ENCODE measurements around the gene DIP2B. TPM values are rescaled to one million over a fixed set of nuclear protein-coding genes. Genes with fewer than 3 reads are reported as not detected.
"Not testable (repeated sequence)": the region's sequence is repeated elsewhere in the genome, so short reads cannot be mapped to it uniquely, and the experiment has no call there.

The DIP2B gene
- total RNA-seq, 2 experiments from 2014 or later, result 29.2 to 29.4 TPM

DNA sequence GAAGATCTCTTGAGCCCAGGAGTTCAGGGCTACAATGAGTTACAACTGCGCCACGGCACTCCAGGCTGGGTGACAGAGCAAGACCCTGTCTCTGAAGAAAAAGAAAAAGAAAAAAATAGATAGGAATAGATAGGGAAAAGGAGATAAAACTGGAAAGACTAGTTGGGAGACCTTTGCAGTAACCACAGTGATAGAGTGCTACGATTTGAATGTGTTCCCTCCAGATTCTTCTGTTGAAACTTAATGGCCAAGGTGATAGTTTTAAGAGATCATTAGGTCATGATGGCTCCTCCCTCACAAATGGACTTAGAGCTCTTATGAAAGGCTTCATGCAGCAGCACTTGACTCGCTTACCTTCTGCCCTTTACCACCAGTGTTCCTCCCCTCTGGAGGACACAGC is 245.6 kb downstream of the DIP2B start:
- Mint-ChIP-seq H3K36me3 (ENCODE audit: low read depth) (peaks cover 22% of the 10 kb centered on the region), H3K9me3 (ENCODE audit: low read depth) (no peaks in the 10 kb centered on the region), H3K4me3 (no peak overlapping the region), H3K27ac (no peak overlapping the region), H3K27me3 (no peaks in the 10 kb centered on the region), H3K4me1 (no peaks in the 10 kb centered on the region)
- ATAC-seq, result no peak
- intact Hi-C loops (cut with DNase I, micrococcal nuclease), result no loop called here
- no peak for DNase-seq
- CTCF ChIA-PET, result interaction anchor here (1.5 kb wide), 1 partner anchor 10 kb away, joined by 3 read pairs; no protein-coding TSS in a partner anchor
- POLR2A ChIA-PET, result no interaction called here

DNA sequence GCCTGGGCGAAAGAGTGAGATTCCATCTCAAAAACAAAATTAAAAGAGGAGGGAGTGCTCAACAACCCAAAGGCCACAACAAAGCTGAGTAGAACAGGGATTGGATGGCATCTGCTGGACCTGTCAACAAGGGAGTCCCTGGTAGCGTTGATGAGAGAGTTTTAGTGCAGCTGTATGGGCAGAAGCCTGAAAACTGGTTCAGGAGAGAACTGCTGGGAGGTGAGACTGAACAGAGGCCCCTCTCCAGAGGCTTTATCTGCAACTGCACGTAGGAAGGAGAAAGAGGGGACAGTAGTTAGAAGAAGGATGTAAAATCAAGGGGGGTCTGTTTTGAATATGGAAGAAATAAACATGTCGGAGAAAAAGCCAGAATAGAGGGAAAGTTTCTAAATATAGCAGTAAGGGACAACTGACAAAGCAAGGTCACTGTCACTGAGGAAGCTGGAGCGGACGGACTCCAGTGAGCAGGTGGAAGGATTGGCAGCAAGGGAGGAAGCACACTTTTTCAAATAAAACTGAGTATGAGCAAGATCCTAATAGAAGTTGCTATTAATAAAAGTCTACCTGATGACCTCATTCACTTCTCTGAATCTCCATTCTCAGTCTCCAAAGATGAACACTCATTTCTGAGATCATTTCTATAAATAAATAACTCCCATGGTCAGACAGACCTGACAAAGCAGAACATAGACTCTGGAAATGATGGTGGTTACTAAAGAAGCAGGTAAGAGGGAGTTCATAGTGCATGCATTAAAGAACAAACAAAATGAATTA is 247.3 kb downstream of the DIP2B start:
- Mint-ChIP-seq H3K4me3 (no peak overlapping the region), H3K27me3 (no peaks in the 10 kb centered on the region), H3K9me3 (ENCODE audit: low read depth) (no peaks in the 10 kb centered on the region), H3K4me1 (no peaks in the 10 kb centered on the region), H3K27ac (no peak overlapping the region), H3K36me3 (ENCODE audit: low read depth) (peaks cover 12% of the 10 kb centered on the region)
- no peak for DNase-seq
- ChIA-PET CTCF (interaction anchor here (1.5 kb wide), 1 partner anchor 11 kb away, joined by 3 read pairs; no protein-coding TSS in a partner anchor), POLR2A (no interaction called here)
- intact Hi-C loops (cut with DNase I, micrococcal nuclease), result no loop called here
- ATAC-seq, result peak; percentile 44

DNA sequence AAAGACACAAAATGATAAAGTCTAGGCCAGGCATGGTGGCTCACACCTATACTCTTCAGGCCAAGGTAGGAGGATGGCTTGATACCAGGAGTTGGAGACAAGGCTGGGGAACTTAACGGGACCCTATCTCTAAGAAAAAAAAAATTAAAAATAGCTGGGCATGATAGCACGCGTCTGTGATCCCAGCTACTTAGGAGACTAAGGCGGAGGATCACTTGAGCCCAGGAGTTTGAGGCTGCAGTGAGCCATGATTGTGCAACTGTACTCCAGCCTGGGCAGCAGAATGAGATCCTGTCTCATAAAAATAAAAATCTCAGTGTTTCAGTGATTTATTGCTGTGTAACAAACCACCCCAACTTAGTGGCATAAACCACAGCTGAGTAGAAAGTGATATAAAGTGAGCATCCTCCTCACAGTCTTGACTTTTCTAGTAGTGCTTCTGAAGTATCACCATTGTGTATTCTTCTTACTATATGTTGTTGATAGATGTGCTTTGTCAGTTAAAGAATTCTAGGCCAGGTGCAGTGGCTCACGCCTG is 248.5 kb downstream of the DIP2B start:
- CTCF ChIA-PET, result interaction anchor here (0.6 kb wide), 1 partner anchor 351 kb away, joined by 3 read pairs; no protein-coding TSS in a partner anchor
- no peak for DNase-seq
- POLR2A ChIA-PET, result interaction anchor here (0.7 kb wide), 1 partner anchor 8 kb away, joined by 3 read pairs; no protein-coding TSS in a partner anchor

DNA sequence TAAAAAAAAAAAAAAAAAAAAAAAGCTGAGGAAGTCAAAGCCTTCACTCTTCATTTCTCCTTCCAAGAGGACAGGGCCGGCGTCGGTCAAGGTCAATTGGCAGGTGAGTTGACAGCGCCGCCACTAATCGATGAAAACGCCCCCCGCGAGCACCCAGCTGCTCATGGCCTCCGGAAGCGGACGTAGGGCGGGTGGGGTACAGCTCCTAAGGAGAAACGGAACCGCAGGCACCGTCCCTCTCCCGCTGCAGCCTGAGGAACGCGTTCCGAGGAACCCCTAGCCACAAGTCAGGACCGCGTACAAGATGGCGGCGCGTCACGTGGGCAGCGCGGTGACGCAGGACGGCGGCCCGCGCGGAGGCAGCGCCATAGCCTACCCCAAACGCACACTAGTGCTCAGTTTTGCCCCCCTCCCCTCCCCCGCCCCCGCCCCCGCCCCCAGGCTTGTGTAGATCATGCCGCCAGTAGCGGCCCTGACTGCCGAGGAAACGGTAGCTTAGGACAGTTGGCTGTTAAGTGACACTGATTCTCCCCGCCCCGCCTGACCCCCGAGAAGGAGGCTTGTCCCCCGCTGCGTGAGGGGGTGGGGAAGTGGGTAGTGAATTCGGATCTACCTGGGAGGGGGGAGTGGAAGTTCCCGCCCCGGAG is 259.0 kb downstream of the DIP2B start, which contains the start of gene ATF1:
Gene ATF1 (plus strand): TSS at position 463 of the 647 bp plus-strand sequence. CDS start 16,045 bp downstream, outside the sequence.
- Mint-ChIP-seq H3K36me3 (ENCODE audit: low read depth) (peaks cover 9% of the 10 kb centered on the region), H3K4me3 (peak within 1 kb of the TSS; percentile 95), H3K9me3 (ENCODE audit: low read depth) (peaks cover 5% of the 10 kb centered on the region), H3K27me3 (no peaks in the 10 kb centered on the region), H3K27ac (peak within 1 kb of the TSS; percentile 97), H3K4me1 (peaks cover 38% of the 10 kb centered on the region)
- DNase-seq, result peak; percentile 94
- ChIA-PET CTCF (interaction anchor here (0.6 to 3.2 kb wide), 12 partner anchors 9 to 936 kb away, joined by 3 to 26 read pairs (median 3); partner anchors contain the start of genes DIP2B and NCKAP5L), POLR2A (interaction anchor here (0.5 to 3.3 kb wide), 6 partner anchors 15 to 606 kb away, joined by 3 to 22 read pairs (median 4); partner anchors contain the start of genes DAZAP2, DIP2B and SLC11A2)
- ATAC-seq, result peak; percentile 89
- intact Hi-C loops (cut with DNase I, micrococcal nuclease), result loop anchor here (1.0 to 5.0 kb wide), 16 partner anchors 61 to 678 kb away; partner anchors contain the start of genes CSRNP2 (in 1 of the 2), DIP2B (in 1 of the 2), LARP4 (in 1 of the 2) and POU6F1 (in 1 of the 2)

More for the DNA sequence above, 248.5 kb downstream of the DIP2B start:
- Mint-ChIP-seq H3K27ac (no peak overlapping the region), H3K36me3 (ENCODE audit: low read depth) (peaks cover 10% of the 10 kb centered on the region), H3K4me1 (no peaks in the 10 kb centered on the region), H3K4me3 (no peak overlapping the region), H3K9me3 (ENCODE audit: low read depth) (no peaks in the 10 kb centered on the region), H3K27me3 (no peaks in the 10 kb centered on the region)
- intact Hi-C loops (cut with DNase I, micrococcal nuclease), result no loop called here
- no peak for ATAC-seq

DNA sequence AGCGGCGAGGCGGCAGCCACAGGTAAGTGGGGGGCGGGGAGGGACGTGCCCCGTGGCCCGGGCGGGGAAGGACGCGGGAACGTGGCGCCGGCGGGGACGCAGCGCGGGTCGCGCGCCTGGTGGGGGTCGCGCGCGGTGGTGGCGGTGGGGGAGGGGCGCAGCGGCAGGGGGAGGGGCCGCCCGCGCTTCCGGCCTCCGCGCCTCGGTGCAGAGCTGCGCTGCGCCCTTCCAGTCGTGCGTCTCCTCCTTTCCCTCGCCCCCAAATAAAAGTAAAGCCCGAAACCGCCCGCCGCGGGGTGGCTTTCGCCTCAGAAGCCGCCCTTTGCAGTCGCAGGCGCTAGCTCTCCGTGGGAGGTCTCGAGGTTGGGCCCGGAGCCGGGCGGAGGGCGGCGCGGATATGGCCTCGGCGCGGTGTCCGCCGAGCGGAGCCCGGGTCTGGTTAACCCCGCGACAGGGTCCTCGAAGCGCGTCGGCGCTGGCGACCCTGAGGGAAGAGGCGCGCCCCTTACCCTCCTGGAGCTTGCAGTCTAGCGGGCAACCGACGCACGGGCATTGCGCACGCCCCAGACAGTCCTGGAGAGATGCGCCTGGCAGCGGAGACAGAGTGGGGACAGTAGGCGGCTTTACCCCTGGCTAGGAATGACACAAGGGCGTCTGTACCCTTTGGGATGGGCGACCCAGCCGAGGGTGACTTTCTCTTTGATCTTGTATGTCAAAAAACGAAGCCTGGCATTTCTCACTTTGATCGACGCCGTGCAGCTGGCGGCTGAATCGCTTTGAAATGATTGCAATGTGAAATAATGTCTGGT is 259.7 kb downstream of the DIP2B start:
- ChIA-PET POLR2A (interaction anchor here (0.5 to 3.3 kb wide), 10 partner anchors 12 to 598 kb away, joined by 3 to 22 read pairs (median 4); partner anchors contain the start of genes DAZAP2, DIP2B and SLC11A2), CTCF (interaction anchor here (0.6 to 3.2 kb wide), 35 partner anchors 9 to 1001 kb away, joined by 3 to 26 read pairs (median 3); partner anchors contain the start of genes DIP2B, NCKAP5L and SLC11A2)
- intact Hi-C loops (cut with DNase I, micrococcal nuclease), result loop anchor here (1.0 to 5.0 kb wide), 17 partner anchors 60 to 679 kb away; partner anchors contain the start of genes CSRNP2 (in 1 of the 2), POU6F1 (in 1 of the 2), SLC11A2 (in 1 of the 2) and SMARCD1 (in 1 of the 2)
- H3K27me3 Mint-ChIP-seq, result no peaks in the 10 kb centered on the region
- H3K36me3 Mint-ChIP-seq (ENCODE audit: low read depth), result peaks cover 12% of the 10 kb centered on the region
- peaks cover 40% of the 10 kb centered on the region for H3K4me1 Mint-ChIP-seq
- H3K4me3 Mint-ChIP-seq, result peak overlapping the region; percentile 95
- peak overlapping the region; percentile 97 for H3K27ac Mint-ChIP-seq
- peak; percentile 83 for DNase-seq
- peak; percentile 58 for ATAC-seq
- peaks cover 5% of the 10 kb centered on the region for H3K9me3 Mint-ChIP-seq (ENCODE audit: low read depth)

DNA sequence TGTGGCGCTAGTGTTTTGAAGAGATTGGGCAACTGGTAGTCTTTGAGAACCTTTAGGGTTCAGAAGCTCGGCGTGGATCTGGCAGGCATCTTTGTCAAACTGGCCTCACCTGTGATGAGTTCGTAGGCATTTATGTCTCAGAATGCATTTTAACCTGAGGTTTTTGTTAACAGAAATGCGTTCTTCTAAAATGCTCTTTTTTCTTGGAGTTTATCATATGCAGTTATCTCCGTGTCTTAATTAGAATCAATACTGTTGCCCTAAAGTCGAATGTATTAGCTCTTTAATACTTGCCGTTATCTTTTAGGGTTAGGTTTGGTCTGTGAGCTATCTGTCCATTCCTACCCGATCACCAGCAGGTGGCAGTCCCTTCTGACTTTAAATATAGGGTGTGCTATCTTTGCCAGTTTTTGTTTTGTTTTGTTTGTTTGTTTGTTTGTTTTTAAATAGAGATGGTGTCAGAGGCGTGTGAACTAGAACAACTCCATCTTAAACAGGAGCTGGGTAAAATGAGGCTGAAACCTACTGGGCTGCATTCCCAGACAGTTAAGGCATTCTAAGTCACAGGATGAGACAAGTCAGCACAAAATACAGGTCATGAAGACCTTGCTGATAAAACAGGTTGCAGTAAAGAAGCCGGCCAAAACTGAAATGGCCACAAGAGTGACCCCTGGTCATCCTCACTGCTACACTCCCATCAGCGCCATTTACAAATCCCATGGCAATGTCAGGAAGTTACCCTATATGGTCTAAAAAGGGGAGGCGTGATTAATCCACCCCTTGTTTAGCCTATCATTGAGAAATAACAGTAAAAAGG is 260.5 kb downstream of the DIP2B start:
- intact Hi-C loops (cut with DNase I, micrococcal nuclease), result loop anchor here (1.0 to 5.0 kb wide), 7 partner anchors 59 to 577 kb away; partner anchors contain the start of gene CSRNP2 (in 1 of the 2)
- CTCF ChIA-PET, result interaction anchor here (0.6 to 3.2 kb wide), 28 partner anchors 9 to 1000 kb away, joined by 3 to 26 read pairs (median 3); partner anchors contain the start of gene SLC11A2
- ATAC-seq (peak; percentile 33), DNase-seq (peak; percentile 71)
- Mint-ChIP-seq H3K4me3 (peak overlapping the region; percentile 95), H3K27ac (peak overlapping the region; percentile 96), H3K9me3 (ENCODE audit: low read depth) (peaks cover 5% of the 10 kb centered on the region), H3K36me3 (ENCODE audit: low read depth) (peaks cover 12% of the 10 kb centered on the region), H3K4me1 (peaks cover 40% of the 10 kb centered on the region), H3K27me3 (no peaks in the 10 kb centered on the region)
- POLR2A ChIA-PET, result interaction anchor here (0.5 to 3.3 kb wide), 9 partner anchors 11 to 599 kb away, joined by 3 to 22 read pairs (median 4); partner anchors contain the start of genes DAZAP2 and SLC11A2

DNA sequence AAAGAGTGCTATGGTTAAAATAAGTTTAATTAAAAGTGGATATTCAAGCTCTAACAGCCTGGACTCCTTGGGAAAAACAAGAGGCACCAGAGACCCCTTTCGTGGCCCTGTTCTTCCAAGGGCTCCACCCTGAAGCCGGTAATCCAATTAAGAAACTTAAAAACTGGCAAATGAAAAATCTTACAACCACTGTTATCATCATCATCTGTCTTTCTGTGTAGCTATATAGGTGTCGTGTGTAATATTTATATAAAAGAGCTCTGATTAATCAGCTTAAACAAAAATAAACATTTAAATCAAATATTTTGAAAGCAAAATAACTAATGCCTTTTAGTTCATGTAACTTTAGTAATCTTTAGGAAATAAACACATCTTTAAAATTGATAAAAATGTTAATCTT is 263.6 kb downstream of the DIP2B start:
- peaks cover 6% of the 10 kb centered on the region for H3K9me3 Mint-ChIP-seq (ENCODE audit: low read depth)
- intact Hi-C loops (cut with DNase I, micrococcal nuclease), result loop anchor here in 1 of 2 experiments (5.0 kb wide), 1 partner anchor 574 kb away; no protein-coding TSS in a partner anchor
- H3K27ac Mint-ChIP-seq, result no peak overlapping the region
- peaks cover 33% of the 10 kb centered on the region for H3K4me1 Mint-ChIP-seq
- ATAC-seq, result no peak
- H3K36me3 Mint-ChIP-seq (ENCODE audit: low read depth), result peaks cover 28% of the 10 kb centered on the region
- ChIA-PET CTCF (interaction anchor here (0.5 to 2.0 kb wide), 5 partner anchors 9 to 520 kb away, joined by 3 to 6 read pairs (median 3); no protein-coding TSS in a partner anchor), POLR2A (no interaction called here)
- H3K27me3 Mint-ChIP-seq, result no peaks in the 10 kb centered on the region
- H3K4me3 Mint-ChIP-seq, result no peak overlapping the region
- DNase-seq, result no peak

DNA sequence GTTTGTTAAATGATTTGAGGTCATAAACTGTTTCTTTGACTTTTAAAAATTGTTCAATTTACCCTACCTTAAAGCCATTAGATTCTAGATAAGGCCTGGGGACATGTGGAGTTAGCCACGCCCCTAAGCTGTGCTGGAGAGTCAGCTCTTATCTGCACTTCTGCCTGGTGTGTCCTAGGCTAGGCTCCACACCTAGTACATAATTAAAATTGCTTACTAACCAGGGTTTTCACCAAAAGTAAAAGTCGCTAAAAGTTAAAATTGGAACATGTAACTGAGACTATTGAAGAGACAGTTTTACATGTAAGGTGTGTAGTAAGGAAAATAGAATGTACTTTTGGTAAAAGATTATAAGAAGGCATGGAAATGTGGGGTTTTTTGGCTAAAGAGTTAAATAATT is 264.0 kb downstream of the DIP2B start:
- DNase-seq; POLR2A ChIA-PET; H3K9me3 Mint-ChIP-seq (ENCODE audit: low read depth); H3K27me3 Mint-ChIP-seq; ATAC-seq; H3K4me3 Mint-ChIP-seq: not testable (repeated sequence)
- intact Hi-C loops (cut with DNase I, micrococcal nuclease), result loop anchor here in 1 of 2 experiments (5.0 kb wide), 1 partner anchor 573 kb away; no protein-coding TSS in a partner anchor
- Mint-ChIP-seq H3K36me3 (ENCODE audit: low read depth) (peaks cover 30% of the 10 kb centered on the region), H3K27ac (peak overlapping the region; percentile 2), H3K4me1 (peaks cover 37% of the 10 kb centered on the region)
- CTCF ChIA-PET, result interaction anchor here (0.5 to 2.0 kb wide), 4 partner anchors 9 to 520 kb away, joined by 3 to 6 read pairs (median 3); no protein-coding TSS in a partner anchor

DNA sequence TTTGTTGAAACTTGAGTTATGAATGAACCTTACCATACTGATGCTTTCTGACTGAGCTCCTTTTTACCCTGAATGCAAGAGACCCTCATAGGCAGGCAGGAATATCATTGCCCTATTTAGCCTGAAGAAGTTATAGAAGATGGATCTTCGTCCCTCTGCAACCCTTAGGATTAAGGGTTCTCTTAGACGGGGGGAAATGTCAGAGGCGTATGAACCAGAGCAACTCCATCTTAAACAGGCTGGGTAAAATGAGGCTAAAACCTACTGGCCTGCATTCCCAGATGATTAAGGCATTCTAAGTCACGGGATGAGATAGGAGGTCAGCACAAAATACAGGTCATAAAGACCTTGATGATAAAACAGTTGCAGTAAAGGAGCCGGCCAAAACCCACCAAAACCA is 266.6 kb downstream of the DIP2B start:
- Mint-ChIP-seq H3K27ac (no peak overlapping the region), H3K4me1 (peaks cover 36% of the 10 kb centered on the region), H3K9me3 (ENCODE audit: low read depth) (peaks cover 6% of the 10 kb centered on the region), H3K4me3 (no peak overlapping the region), H3K36me3 (ENCODE audit: low read depth) (peaks cover 32% of the 10 kb centered on the region), H3K27me3 (no peaks in the 10 kb centered on the region)
- ChIA-PET CTCF (no interaction called here), POLR2A (no interaction called here)
- ATAC-seq (no peak), DNase-seq (no peak)
- intact Hi-C loops (cut with DNase I, micrococcal nuclease), result no loop called here
